ENCODE measurements around the gene CASK.

DNA sequence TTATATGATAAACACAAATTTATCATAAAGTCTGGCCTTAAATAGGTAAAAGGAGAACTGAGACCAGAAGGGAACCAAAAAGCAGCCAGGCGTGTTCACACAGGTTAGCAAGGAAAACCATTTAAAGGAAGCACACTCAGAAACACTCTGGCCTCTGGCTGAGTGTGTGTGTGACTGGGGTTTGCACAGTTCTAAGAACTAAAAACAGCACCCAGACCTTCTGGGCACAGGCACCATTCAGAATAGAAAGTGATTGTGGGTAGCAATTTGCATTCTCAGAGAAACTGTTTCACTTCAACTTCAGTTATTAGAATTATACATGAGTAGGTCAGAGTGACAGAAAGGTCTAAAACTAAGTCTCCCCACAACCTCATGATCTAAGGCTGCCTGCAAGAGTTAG lies 189.4 kb downstream of the CASK start:
- TF ChIP-seq, protein P1, sequence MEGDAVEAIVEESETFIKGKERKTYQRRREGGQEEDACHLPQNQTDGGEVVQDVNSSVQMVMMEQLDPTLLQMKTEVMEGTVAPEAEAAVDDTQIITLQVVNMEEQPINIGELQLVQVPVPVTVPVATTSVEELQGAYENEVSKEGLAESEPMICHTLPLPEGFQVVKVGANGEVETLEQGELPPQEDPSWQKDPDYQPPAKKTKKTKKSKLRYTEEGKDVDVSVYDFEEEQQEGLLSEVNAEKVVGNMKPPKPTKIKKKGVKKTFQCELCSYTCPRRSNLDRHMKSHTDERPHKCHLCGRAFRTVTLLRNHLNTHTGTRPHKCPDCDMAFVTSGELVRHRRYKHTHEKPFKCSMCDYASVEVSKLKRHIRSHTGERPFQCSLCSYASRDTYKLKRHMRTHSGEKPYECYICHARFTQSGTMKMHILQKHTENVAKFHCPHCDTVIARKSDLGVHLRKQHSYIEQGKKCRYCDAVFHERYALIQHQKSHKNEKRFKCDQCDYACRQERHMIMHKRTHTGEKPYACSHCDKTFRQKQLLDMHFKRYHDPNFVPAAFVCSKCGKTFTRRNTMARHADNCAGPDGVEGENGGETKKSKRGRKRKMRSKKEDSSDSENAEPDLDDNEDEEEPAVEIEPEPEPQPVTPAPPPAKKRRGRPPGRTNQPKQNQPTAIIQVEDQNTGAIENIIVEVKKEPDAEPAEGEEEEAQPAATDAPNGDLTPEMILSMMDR (IDR thresholded peaks at IDR 0.05; ENCODE audit: low read depth, low read length), result no peak
- TF ChIP-seq POLR2A (IDR thresholded peaks at IDR 0.05; ENCODE audit: extremely low read depth, insufficient read length) (no peak), MYC (IDR thresholded peaks at IDR 0.05; ENCODE audit: low read depth, low read length) (no peak)
- TF ChIP-seq, protein P2, sequence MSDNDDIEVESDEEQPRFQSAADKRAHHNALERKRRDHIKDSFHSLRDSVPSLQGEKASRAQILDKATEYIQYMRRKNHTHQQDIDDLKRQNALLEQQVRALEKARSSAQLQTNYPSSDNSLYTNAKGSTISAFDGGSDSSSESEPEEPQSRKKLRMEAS (IDR thresholded peaks at IDR 0.05; ENCODE audit: low read depth, low read length), result no peak
